Measurements from ENCODE around the gene C11orf58. TPM values are rescaled to one million over a fixed set of nuclear protein-coding genes. Genes with fewer than 3 reads are reported as not detected.
A peak's percentile ranks its signal among the peaks of the same experiment; 100 is the strongest.

The C11orf58 gene
- total and polyA plus RNA-seq, 2 donors from 2014 or later, result 113 to 117 TPM

DNA sequence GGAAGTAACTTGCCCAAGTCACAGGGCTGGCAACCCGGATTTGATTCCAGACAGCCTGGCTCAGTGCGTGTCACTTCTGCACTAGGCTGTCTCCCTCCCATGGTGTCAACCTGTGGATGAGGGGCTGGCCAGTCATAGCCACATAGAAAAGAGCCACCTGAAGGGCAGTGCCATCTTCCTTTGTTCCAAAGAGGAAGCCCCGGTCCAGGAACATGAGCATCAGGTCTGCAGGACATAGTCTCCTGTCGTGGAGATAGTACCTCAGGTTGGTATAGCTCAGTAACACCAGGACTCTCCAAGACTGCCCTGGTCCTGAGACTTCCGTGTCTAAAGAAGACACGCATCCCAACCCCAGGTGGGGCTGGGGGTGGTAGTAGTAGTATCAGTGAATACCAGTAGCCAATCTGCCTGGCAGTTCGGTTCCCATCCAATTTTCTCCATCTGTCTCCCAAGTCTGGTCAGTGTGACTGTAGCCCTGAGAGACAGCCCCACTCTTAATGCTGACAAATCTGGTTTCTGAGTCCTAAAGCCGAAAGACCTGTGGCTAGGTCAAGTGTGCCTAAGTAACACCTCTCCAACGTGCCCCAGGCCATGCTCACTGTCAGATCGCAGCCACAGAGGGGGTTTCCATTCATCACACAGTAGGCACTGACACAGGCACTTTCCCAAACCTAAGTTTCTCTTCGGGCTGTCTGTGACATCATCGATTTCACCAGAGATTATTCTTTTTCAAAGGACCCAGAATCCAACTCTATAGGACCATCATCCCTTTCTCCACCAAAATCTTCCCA lies 33.1 kb downstream of the C11orf58 start:
- TF ChIP-seq, protein P1, sequence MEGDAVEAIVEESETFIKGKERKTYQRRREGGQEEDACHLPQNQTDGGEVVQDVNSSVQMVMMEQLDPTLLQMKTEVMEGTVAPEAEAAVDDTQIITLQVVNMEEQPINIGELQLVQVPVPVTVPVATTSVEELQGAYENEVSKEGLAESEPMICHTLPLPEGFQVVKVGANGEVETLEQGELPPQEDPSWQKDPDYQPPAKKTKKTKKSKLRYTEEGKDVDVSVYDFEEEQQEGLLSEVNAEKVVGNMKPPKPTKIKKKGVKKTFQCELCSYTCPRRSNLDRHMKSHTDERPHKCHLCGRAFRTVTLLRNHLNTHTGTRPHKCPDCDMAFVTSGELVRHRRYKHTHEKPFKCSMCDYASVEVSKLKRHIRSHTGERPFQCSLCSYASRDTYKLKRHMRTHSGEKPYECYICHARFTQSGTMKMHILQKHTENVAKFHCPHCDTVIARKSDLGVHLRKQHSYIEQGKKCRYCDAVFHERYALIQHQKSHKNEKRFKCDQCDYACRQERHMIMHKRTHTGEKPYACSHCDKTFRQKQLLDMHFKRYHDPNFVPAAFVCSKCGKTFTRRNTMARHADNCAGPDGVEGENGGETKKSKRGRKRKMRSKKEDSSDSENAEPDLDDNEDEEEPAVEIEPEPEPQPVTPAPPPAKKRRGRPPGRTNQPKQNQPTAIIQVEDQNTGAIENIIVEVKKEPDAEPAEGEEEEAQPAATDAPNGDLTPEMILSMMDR (IDR thresholded peaks at IDR 0.05; ENCODE audit: borderline replicate concordance, extremely low read depth, insufficient read depth), result no peak
- no peak overlapping the region for H3K27ac ChIP-seq (ENCODE audit: low read depth in 2 of 2, low read length in 2 of 2)
- intact Hi-C loops (cut with DNase I), result no loop called here
- H3K36me3 ChIP-seq (ENCODE audit: control insufficient read depth in 2 of 3, insufficient read depth in 3 of 3, low read length in 3 of 3), result peaks cover 0 to 3% (median 2%) of the 10 kb centered on the region in 3 donors
- no peak overlapping the region for H3K9ac ChIP-seq (ENCODE audit: low read length in 3 of 3)
- no peaks in the 10 kb centered on the region for H3K27me3 ChIP-seq (ENCODE audit: control insufficient read depth, insufficient read depth, low read length)
- FAIRE-seq (no peak), DNase-seq (no peak)
- H3K9me3 ChIP-seq (ENCODE audit: control insufficient read depth in 2 of 3, insufficient read depth in 1 of 3, low read length in 3 of 3), result no peaks in the 10 kb centered on the region
- no peaks in the 10 kb centered on the region for H3K4me1 ChIP-seq (ENCODE audit: control insufficient read depth in 2 of 3, insufficient read depth in 2 of 3, low read depth in 1 of 3, low read length in 3 of 3)
- H3K4me3 ChIP-seq (ENCODE audit: low read length in 3 of 3), result no peak overlapping the region

DNA sequence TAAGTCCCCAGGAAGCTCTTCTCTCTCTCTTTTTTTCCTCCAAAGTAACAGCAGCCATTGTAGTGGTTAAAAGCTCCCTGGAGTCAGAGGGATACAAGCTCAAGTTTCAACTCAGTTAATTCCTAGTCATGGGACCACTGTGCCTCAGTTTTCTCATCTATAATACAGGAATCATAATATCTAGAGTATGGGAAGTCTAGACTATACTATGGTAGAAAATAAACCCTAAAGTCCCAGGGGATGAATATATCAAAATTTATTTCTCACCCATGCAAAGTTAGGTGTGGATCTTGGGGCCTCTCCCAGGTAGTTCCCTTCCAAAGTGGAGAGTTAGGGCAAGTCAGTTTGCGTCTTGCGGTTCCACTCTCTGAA lies 33.7 kb downstream of the C11orf58 start:
- peaks cover 0 to 3% (median 2%) of the 10 kb centered on the region in 3 donors for H3K36me3 ChIP-seq (ENCODE audit: control insufficient read depth in 2 of 3, insufficient read depth in 3 of 3, low read length in 3 of 3)
- FAIRE-seq, result no peak
- TF ChIP-seq, protein P1 (IDR thresholded peaks at IDR 0.05; ENCODE audit: borderline replicate concordance, extremely low read depth, insufficient read depth), result no peak
- H3K27me3 ChIP-seq (ENCODE audit: control insufficient read depth, insufficient read depth, low read length), result no peaks in the 10 kb centered on the region
- DNase-seq, result no peak
- intact Hi-C loops (cut with DNase I), result no loop called here
- no peaks in the 10 kb centered on the region for H3K4me1 ChIP-seq (ENCODE audit: control insufficient read depth in 2 of 3, insufficient read depth in 2 of 3, low read depth in 1 of 3, low read length in 3 of 3)
- H3K9me3 ChIP-seq (ENCODE audit: control insufficient read depth in 2 of 3, insufficient read depth in 1 of 3, low read length in 3 of 3), result no peaks in the 10 kb centered on the region
- no peak overlapping the region for H3K4me3 ChIP-seq (ENCODE audit: low read length in 3 of 3)
- no peak overlapping the region for H3K27ac ChIP-seq (ENCODE audit: low read depth in 2 of 2, low read length in 2 of 2)
- no peak overlapping the region for H3K9ac ChIP-seq (ENCODE audit: low read length in 3 of 3)

DNA sequence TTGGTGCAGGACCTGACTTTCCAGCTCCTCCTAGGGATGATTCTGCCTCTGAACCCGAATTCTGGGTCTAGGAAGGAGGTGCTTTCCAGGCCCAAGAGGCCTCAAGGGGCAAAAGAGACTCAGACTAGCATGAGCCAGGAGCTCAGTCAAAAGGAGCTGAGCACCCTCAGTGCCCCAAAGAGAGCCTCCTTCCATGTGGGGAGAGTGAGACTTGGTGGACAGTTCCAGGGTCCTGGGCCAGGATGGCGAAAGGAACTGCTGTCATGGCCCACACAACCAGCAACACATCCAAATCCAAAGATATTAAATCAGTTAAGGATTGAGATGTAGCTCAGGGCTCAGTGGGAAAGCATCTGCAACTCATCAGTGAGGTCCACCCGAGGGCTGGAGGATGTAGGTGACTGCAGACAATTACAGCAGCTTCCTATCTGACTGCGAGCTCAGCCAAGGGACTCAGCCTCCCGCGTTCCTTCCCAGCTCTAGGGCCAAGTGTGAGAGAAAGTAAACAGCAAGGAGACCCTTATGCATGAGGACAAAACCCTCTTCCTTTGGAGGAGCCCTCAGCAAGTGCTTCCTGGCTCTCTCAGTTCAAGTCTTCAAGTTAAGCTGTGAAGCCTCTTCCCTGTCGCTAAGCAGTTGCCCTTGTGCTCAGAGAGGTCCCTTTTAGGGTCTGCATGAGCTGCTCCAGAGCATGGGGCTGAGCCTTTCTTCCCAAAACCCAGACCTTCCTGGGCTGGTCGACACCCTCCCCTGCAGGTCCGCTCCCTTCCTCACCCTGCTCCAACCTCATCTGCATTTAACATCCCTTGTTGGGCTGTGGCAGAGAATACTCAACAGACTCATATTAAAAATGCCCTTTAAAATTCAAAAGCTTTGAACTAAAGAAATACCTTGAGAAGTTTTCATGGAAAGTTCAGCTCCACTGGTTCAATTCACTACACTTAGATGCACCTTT lies 35.8 kb downstream of the C11orf58 start:
- Histone ChIP-seq H3K27me3 (ENCODE audit: control insufficient read depth, insufficient read depth, low read length) (no peaks in the 10 kb centered on the region), H3K4me3 (ENCODE audit: low read length in 3 of 3) (no peak overlapping the region), H3K9ac (ENCODE audit: low read length in 3 of 3) (no peak overlapping the region), H3K36me3 (ENCODE audit: control insufficient read depth in 2 of 3, insufficient read depth in 3 of 3, low read length in 3 of 3) (peaks cover 0 to 9% (median 4%) of the 10 kb centered on the region in 3 donors), H3K27ac (ENCODE audit: low read depth in 2 of 2, low read length in 2 of 2) (no peak overlapping the region), H3K4me1 (ENCODE audit: control insufficient read depth in 2 of 3, insufficient read depth in 2 of 3, low read depth in 1 of 3, low read length in 3 of 3) (no peaks in the 10 kb centered on the region), H3K9me3 (ENCODE audit: control insufficient read depth in 2 of 3, insufficient read depth in 1 of 3, low read length in 3 of 3) (no peaks in the 10 kb centered on the region)
- DNase-seq (peak in 1 of 5 donors; percentile 15), FAIRE-seq (no peak)
- TF ChIP-seq, protein P1 (IDR thresholded peaks at IDR 0.05; ENCODE audit: borderline replicate concordance, extremely low read depth, insufficient read depth), result no peak
- intact Hi-C loops (cut with DNase I), result no loop called here
